Cardiac muscle cell (in vitro differentiated cells and primary cell): ENCODE data around the gene NLRP3. TPM values are rescaled to one million over a fixed set of nuclear protein-coding genes. Genes with fewer than 3 reads are reported as not detected.

Experiments
- DNase-seq, 2 donors: peaks; one replicate each; pipeline versions ENCODE4 v3.0.0 to v3.0.0-alpha.2; 2010 to 2017; ENCODE audit warnings: low read depth in 1 of 2, low spot score in 1 of 2
- H3K27ac ChIP-seq: fragments of 200-600 bp; sonication (generic); 2 replicates; pipeline ENCODE4 v1.5.1; 2016
- H3K27me3 ChIP-seq: fragments of 200-600 bp; sonication (generic); 2 replicates; pipeline ENCODE4 v1.6.0; 2016; ENCODE audit warnings: control low read depth
- H3K36me3 ChIP-seq: fragments of 200-600 bp; sonication (generic); 2 replicates; pipeline ENCODE4 v1.5.1; 2016; ENCODE audit warnings: control low read depth
- H3K4me1 ChIP-seq: fragments of 200-600 bp; sonication (generic); 2 replicates; pipeline ENCODE4 v1.8.1; 2017; ENCODE audit warnings: low read depth, mild to moderate bottlenecking, mixed run types
- H3K4me3 ChIP-seq: fragments of 200-600 bp; sonication (generic); 2 replicates; pipeline ENCODE4 v1.5.1; 2016; ENCODE audit warnings: mild to moderate bottlenecking
- H3K9me3 ChIP-seq: fragments of 200-600 bp; sonication (generic); 2 replicates; pipeline ENCODE4 v1.5.1; 2017; ENCODE audit warnings: low read depth, mild to moderate bottlenecking, control low read depth
- polyA plus RNA-seq: library from polyadenylated mRNA; unstranded; fragments of >200 nt; fragmentation: Nextera tagmentation; extraction: Ambion mirVana; gene quantifications from 2 replicates; pipeline ENCODE4 v1.2.1, GENCODE V29; 2016
- total RNA-seq: library from RNA; depleted of rRNA; stranded (reverse); fragments of >200 nt; gene quantifications from 2 replicates; pipeline ENCODE4 v1.2.3, GENCODE V29; 2016
- TF ChIP-seq, protein P1 (sequence below): IDR thresholded peaks from 2 replicates; pipeline ENCODE4 v1.5.1; 2012; ENCODE audit warnings: low read depth, mild to moderate bottlenecking, low read length

Gene NLRP3
- total and polyA plus RNA-seq, 2 experiments from 2014 or later: 1.5 TPM; not detected in 1

DNA sequence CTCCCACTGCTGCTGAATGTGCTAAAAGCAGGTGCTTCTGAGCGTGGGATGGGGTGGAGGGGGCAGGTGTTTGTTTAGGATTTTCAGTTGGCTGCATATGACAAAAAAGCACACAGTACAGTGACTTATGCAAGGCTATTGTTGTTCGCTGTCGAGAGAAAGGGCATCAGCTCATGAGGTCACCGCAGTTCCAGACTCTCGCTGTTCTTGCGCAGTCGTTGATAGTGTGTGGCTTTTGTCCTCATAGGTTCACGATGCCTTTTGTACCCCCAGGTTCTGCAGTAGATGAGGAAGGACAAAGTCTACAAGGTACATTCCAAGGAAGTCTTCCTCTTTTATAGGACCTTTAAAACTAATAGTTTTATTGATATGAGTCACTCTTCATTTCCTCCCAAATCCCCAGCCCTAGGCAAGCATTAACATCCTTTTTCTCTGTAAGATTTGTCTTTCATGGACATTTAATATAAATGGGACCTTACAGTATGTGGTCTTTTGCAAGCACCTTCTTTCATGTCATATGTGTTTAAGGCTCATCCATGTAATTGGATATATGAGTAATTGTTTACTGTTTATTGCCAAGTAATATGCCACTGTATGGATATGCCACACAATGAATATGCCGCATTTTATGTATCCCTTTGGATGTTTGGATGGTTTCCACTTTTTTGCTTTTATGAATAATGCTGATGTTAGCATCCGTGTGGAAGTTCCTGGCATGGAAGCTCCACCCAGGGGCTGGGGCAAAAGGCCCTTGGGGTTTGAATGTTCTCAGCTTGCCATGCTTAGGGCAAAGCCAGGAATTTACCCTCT is 14.5 kb upstream of the NLRP3 start:
- Histone ChIP-seq H3K4me3 (no peak overlapping the region), H3K27ac (no peak overlapping the region), H3K9me3 (no peaks in the 10 kb centered on the region), H3K36me3 (no peaks in the 10 kb centered on the region), H3K27me3 (no peaks in the 10 kb centered on the region), H3K4me1 (no peaks in the 10 kb centered on the region)
- DNase-seq: no peak
- TF ChIP-seq, protein P1, sequence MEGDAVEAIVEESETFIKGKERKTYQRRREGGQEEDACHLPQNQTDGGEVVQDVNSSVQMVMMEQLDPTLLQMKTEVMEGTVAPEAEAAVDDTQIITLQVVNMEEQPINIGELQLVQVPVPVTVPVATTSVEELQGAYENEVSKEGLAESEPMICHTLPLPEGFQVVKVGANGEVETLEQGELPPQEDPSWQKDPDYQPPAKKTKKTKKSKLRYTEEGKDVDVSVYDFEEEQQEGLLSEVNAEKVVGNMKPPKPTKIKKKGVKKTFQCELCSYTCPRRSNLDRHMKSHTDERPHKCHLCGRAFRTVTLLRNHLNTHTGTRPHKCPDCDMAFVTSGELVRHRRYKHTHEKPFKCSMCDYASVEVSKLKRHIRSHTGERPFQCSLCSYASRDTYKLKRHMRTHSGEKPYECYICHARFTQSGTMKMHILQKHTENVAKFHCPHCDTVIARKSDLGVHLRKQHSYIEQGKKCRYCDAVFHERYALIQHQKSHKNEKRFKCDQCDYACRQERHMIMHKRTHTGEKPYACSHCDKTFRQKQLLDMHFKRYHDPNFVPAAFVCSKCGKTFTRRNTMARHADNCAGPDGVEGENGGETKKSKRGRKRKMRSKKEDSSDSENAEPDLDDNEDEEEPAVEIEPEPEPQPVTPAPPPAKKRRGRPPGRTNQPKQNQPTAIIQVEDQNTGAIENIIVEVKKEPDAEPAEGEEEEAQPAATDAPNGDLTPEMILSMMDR: no peak

DNA sequence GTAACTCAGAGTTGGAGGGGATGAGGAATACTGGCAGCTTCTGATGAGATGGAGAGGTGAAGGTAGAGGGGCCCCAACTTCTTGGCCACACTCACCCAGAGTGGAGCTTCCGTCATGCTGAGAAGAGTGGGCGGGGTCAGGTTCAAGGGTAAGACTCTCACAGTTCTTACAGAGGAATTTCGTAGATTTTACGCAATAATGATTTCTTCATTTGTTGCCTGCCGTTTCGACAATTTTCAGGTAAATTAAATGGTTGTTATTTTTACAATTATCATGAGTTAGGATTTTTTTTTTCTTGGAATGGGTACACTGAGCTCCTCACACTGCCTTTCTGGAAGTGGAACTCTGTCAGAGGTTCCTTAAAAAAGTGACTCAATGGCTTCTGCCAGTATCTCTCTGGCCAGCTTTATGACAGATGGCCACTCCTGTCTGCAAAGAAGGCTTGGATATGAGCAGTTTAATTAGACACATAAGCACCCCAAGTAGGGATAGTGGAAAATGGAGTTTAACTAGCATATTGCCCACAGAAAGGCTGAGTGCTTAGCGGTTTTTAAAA is 13.8 kb upstream of the NLRP3 start:
- no peak overlapping the region for H3K27ac ChIP-seq
- TF ChIP-seq, protein P1: no peak
- DNase-seq: no peak
- no peaks in the 10 kb centered on the region for H3K9me3 ChIP-seq
- no peak overlapping the region for H3K4me3 ChIP-seq
- H3K36me3 ChIP-seq: no peaks in the 10 kb centered on the region
- H3K27me3 ChIP-seq: no peaks in the 10 kb centered on the region
- H3K4me1 ChIP-seq: no peaks in the 10 kb centered on the region

DNA sequence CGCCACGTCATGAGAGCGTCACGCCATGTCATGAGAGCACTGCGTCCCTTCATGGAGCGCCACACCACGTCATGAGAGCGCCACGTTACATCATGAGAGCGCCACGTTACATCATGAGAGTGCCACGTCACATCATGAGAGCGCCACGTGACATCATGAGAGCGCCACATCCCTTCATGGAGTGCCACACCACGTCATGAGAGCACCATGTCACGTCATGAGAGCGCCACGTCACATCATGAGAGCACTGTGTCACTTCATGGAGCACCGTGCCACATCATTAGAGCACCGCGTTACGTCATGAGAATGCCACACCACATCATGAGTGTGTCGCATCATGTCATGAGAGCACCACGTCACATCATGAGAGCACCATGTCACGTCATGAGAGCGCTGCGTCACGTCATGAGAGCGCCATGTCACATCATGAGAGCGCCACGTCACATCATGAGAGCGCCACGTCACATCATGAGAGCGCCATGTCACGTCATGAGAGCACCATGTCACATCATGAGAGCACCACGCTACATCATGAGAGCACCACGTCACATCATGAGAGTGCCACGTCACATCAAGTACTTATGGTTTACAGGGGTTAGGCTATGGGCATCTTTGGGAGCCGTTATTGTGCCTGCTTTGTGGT is 9.8 kb upstream of the NLRP3 start:
- Histone ChIP-seq H3K9me3 (no peaks in the 10 kb centered on the region), H3K4me1 (no peaks in the 10 kb centered on the region), H3K36me3 (no peaks in the 10 kb centered on the region), H3K27ac (no peak overlapping the region), H3K4me3 (no peak overlapping the region), H3K27me3 (no peaks in the 10 kb centered on the region)
- TF ChIP-seq, protein P1: no peak
- no peak for DNase-seq

DNA sequence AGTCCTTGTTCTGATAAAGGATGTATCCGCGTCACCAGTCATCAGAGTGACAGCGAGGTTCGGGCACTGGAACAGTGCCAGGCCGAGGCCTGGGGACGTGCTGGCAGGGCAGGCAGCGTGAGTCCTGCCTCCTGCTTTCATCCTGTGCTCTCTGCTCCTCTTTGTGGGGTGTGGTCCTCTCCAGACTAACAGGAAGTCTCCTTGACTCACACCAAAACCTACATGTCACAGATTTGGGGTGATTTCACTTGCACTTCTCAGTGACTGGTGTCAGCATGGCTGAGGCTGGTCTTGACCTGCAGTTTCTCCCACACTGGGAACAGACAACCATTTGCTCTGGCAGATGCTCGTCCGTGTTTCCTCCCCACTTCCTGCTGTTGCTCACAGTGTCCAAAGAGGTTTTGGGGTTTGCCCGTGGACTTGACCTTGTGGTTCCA is 8.8 kb upstream of the NLRP3 start:
- Histone ChIP-seq H3K4me1 (no peaks in the 10 kb centered on the region), H3K9me3 (no peaks in the 10 kb centered on the region)
- TF ChIP-seq, protein P1: no peak

DNA sequence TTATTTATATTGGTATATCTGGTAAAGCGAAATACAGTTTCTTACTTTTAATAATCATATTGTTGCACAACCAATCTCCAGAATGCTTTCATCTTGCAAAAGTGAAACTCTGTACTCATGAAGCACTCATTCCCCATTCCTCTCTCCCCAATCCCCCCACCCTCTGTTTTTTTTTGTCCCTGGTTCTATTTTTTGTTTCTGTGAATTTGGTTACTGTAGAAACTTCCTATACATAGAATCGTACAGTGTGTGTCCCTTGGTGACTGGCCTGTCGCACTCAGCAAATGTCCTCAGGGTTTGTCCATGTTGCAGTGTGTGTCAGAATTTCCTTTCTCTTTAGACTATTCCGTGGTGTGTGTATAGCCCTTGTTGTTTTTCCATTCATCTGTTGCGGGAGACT is 7.9 kb upstream of the NLRP3 start:
- H3K9me3 ChIP-seq: no peaks in the 10 kb centered on the region
- no peaks in the 10 kb centered on the region for H3K27me3 ChIP-seq
- no peak overlapping the region for H3K4me3 ChIP-seq
- no peak overlapping the region for H3K27ac ChIP-seq
- H3K36me3 ChIP-seq: no peaks in the 10 kb centered on the region
- DNase-seq: no peak
- TF ChIP-seq, protein P1: no peak
- H3K4me1 ChIP-seq: no peaks in the 10 kb centered on the region

More for the DNA sequence above, 8.8 kb upstream of the NLRP3 start:
- H3K27ac ChIP-seq: no peak overlapping the region
- H3K4me3 ChIP-seq: no peak overlapping the region
- DNase-seq: no peak
- H3K27me3 ChIP-seq: no peaks in the 10 kb centered on the region
- no peaks in the 10 kb centered on the region for H3K36me3 ChIP-seq
